ENCODE results near the gene CARM1. TPM values are rescaled to one million over a fixed set of nuclear protein-coding genes. Genes with fewer than 3 reads are reported as not detected.
"Not testable (repeated sequence)": the region's sequence is repeated elsewhere in the genome, so short reads cannot be mapped to it uniquely, and the experiment has no call there.

Gene CARM1
- total and polyA plus RNA-seq, 2 donors from 2014 or later = 21.9 to 41.2 TPM

- Histone ChIP-seq H3K4me1 (ENCODE audit: control insufficient read depth in 2 of 3, insufficient read depth in 2 of 3, low read depth in 1 of 3, low read length in 3 of 3) (peaks cover 0 to 3% (median 0%) of the 10 kb centered on the region in 3 donors), H3K27ac (ENCODE audit: low read depth in 2 of 2, low read length in 2 of 2) (no peak overlapping the region), H3K9ac (ENCODE audit: low read length in 3 of 3) (no peak overlapping the region), H3K4me3 (ENCODE audit: low read length in 3 of 3) (no peak overlapping the region), H3K27me3 (ENCODE audit: control insufficient read depth, insufficient read depth, low read length) (no peaks in the 10 kb centered on the region), H3K36me3 (ENCODE audit: control insufficient read depth in 2 of 3, insufficient read depth in 3 of 3, low read length in 3 of 3) (no peaks in the 10 kb centered on the region), H3K9me3 (ENCODE audit: control insufficient read depth in 2 of 3, insufficient read depth in 1 of 3, low read length in 3 of 3) (no peaks in the 10 kb centered on the region)
- FAIRE-seq (no peak), DNase-seq (no peak)
- TF ChIP-seq CTCF (IDR thresholded peaks at IDR 0.05; ENCODE audit: borderline replicate concordance, extremely low read depth, insufficient read depth) = no peak
- intact Hi-C loops (cut with DNase I) = no loop called here
Measured at GRCh38 chr19:10945264-10945663, 73.9 kb downstream of the CARM1 start.

GRCh38 chr19:10946958-10947657 is 75.8 kb downstream of the CARM1 start:
- intact Hi-C loops (cut with DNase I) = no loop called here
- no peak overlapping the region for H3K9ac ChIP-seq (ENCODE audit: low read length in 3 of 3)
- peak overlapping the region; percentile 5 to 51 for H3K27ac ChIP-seq (ENCODE audit: low read depth in 2 of 2, low read length in 2 of 2)
- H3K4me3 ChIP-seq (ENCODE audit: low read length in 3 of 3) = no peak overlapping the region
- H3K36me3 ChIP-seq (ENCODE audit: control insufficient read depth in 2 of 3, insufficient read depth in 3 of 3, low read length in 3 of 3) = no peaks in the 10 kb centered on the region
- TF ChIP-seq CTCF (IDR thresholded peaks at IDR 0.05; ENCODE audit: borderline replicate concordance, extremely low read depth, insufficient read depth) = no peak
- no peak for FAIRE-seq
- no peak for DNase-seq
- H3K27me3 ChIP-seq (ENCODE audit: control insufficient read depth, insufficient read depth, low read length) = no peaks in the 10 kb centered on the region
- peaks cover 0 to 3% (median 0%) of the 10 kb centered on the region in 3 donors for H3K4me1 ChIP-seq (ENCODE audit: control insufficient read depth in 2 of 3, insufficient read depth in 2 of 3, low read depth in 1 of 3, low read length in 3 of 3)
- no peaks in the 10 kb centered on the region for H3K9me3 ChIP-seq (ENCODE audit: control insufficient read depth in 2 of 3, insufficient read depth in 1 of 3, low read length in 3 of 3)

GRCh38 chr19:10952809-10953208 is 81.5 kb downstream of the CARM1 start:
- no peak for DNase-seq

GRCh38 chr19:10959277-10959968 is 88.1 kb downstream of the CARM1 start:
- H3K9me3 ChIP-seq (ENCODE audit: control insufficient read depth in 2 of 3, insufficient read depth in 1 of 3, low read length in 3 of 3); FAIRE-seq; DNase-seq; H3K36me3 ChIP-seq (ENCODE audit: control insufficient read depth in 2 of 3, insufficient read depth in 3 of 3, low read length in 3 of 3); H3K27ac ChIP-seq (ENCODE audit: low read depth in 2 of 2, low read length in 2 of 2); H3K4me1 ChIP-seq (ENCODE audit: control insufficient read depth in 2 of 3, insufficient read depth in 2 of 3, low read depth in 1 of 3, low read length in 3 of 3); intact Hi-C loops (cut with DNase I); H3K27me3 ChIP-seq (ENCODE audit: control insufficient read depth, insufficient read depth, low read length): not testable (repeated sequence)
- Histone ChIP-seq H3K9ac (ENCODE audit: low read length in 3 of 3) (peak overlapping the region in 1 of 3 donors; percentile 91), H3K4me3 (ENCODE audit: low read length in 3 of 3) (peak overlapping the region in 1 of 3 donors; percentile 82)

More at GRCh38 chr19:10952809-10953208, 81.5 kb downstream of the CARM1 start:
- no peak for FAIRE-seq
- intact Hi-C loops (cut with DNase I) = no loop called here
- no peaks in the 10 kb centered on the region for H3K9me3 ChIP-seq (ENCODE audit: control insufficient read depth in 2 of 3, insufficient read depth in 1 of 3, low read length in 3 of 3)
- no peak overlapping the region for H3K27ac ChIP-seq (ENCODE audit: low read depth in 2 of 2, low read length in 2 of 2)
- no peaks in the 10 kb centered on the region for H3K4me1 ChIP-seq (ENCODE audit: control insufficient read depth in 2 of 3, insufficient read depth in 2 of 3, low read depth in 1 of 3, low read length in 3 of 3)
- TF ChIP-seq CTCF (IDR thresholded peaks at IDR 0.05; ENCODE audit: borderline replicate concordance, extremely low read depth, insufficient read depth) = no peak
- H3K9ac ChIP-seq (ENCODE audit: low read length in 3 of 3) = no peak overlapping the region
- H3K4me3 ChIP-seq (ENCODE audit: low read length in 3 of 3) = no peak overlapping the region
- H3K27me3 ChIP-seq (ENCODE audit: control insufficient read depth, insufficient read depth, low read length) = no peaks in the 10 kb centered on the region
- no peaks in the 10 kb centered on the region for H3K36me3 ChIP-seq (ENCODE audit: control insufficient read depth in 2 of 3, insufficient read depth in 3 of 3, low read length in 3 of 3)
